Memory B cell (primary cell): ENCODE measurements around the gene LSM3.

Experiments
- ATAC-seq: fragments of 150-1000 bp; cut with Tn5 transposase; 2 replicates; pipeline ENCODE4 v1.10.0; 2021; ENCODE audit warnings: low read depth, mild to moderate bottlenecking, moderate library complexity
- DNase-seq, 2 donors: peaks; one replicate each; pipeline ENCODE4 v3.0.0; 2022; ENCODE audit warnings: low spot score in 2 of 2
- H3K27ac Mint-ChIP-seq: one replicate; pipeline ENCODE4 v1.8.0; 2022; ENCODE audit warnings: mild to moderate bottlenecking, moderate library complexity, mixed read lengths
- H3K27me3 Mint-ChIP-seq: one replicate; pipeline ENCODE4 v1.8.0; 2022; ENCODE audit warnings: mixed read lengths
- H3K36me3 Mint-ChIP-seq: one replicate; pipeline ENCODE4 v1.8.0; 2022; ENCODE audit warnings: mild to moderate bottlenecking, mixed read lengths
- H3K4me1 Mint-ChIP-seq: one replicate; pipeline ENCODE4 v1.8.0; 2022; ENCODE audit warnings: mixed read lengths
- H3K4me3 Mint-ChIP-seq: one replicate; pipeline ENCODE4 v1.8.0; 2022; ENCODE audit warnings: mild to moderate bottlenecking, moderate library complexity, mixed read lengths
- H3K9me3 Mint-ChIP-seq: one replicate; pipeline ENCODE4 v1.8.0; 2022; ENCODE audit warnings: mixed read lengths

Gene LSM3

GRCh38 chr3:14235003-14235911, 56.6 kb downstream of the LSM3 start:
- ATAC-seq (no peak), DNase-seq (no peak)
- Mint-ChIP-seq H3K36me3 (peaks cover 6% of the 10 kb centered on the region), H3K4me1 (no peaks in the 10 kb centered on the region), H3K27ac (no peak overlapping the region), H3K9me3 (peaks cover 8% of the 10 kb centered on the region), H3K4me3 (no peak overlapping the region), H3K27me3 (peaks cover 25% of the 10 kb centered on the region)

- Mint-ChIP-seq H3K36me3 (peaks cover 6% of the 10 kb centered on the region), H3K9me3 (peaks cover 8% of the 10 kb centered on the region)
Observed at GRCh38 chr3:14235912-14236295, 57.3 kb downstream of the LSM3 start.

DNA sequence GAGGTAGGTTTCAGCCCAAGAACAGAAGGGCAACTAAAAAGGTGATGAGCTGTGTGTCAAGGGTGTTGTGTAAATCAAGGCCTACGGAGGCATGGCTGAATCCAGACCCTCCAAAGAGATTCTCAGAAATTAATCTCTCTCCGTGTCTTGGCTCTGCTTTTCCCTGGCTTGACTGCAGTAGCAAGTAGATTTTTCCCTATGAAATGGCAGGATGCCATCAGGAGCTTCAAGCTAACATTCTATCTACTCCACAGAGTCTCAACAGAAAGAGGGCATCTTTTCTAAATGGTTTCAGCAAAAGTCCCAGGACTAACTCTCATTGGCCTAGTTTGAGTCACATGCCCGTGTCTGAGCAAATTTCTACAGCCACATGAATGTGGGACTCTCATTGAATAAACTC, 58.3 kb downstream of the LSM3 start:
- no peak for DNase-seq
- no peaks in the 10 kb centered on the region for H3K4me1 Mint-ChIP-seq
- H3K36me3 Mint-ChIP-seq, result peaks cover 4% of the 10 kb centered on the region
- H3K27me3 Mint-ChIP-seq, result peaks cover 13% of the 10 kb centered on the region
- H3K27ac Mint-ChIP-seq, result no peak overlapping the region
- H3K9me3 Mint-ChIP-seq, result peaks cover 7% of the 10 kb centered on the region
- H3K4me3 Mint-ChIP-seq, result no peak overlapping the region
- ATAC-seq, result no peak

More at GRCh38 chr3:14235912-14236295, 57.3 kb downstream of the LSM3 start:
- no peaks in the 10 kb centered on the region for H3K4me1 Mint-ChIP-seq
- ATAC-seq, result no peak
- H3K4me3 Mint-ChIP-seq, result no peak overlapping the region
- no peak overlapping the region for H3K27ac Mint-ChIP-seq
- peaks cover 21% of the 10 kb centered on the region for H3K27me3 Mint-ChIP-seq
- DNase-seq, result no peak

- Mint-ChIP-seq H3K27ac (no peak overlapping the region), H3K4me1 (no peaks in the 10 kb centered on the region), H3K9me3 (peaks cover 7% of the 10 kb centered on the region), H3K4me3 (no peak overlapping the region), H3K36me3 (peaks cover 4% of the 10 kb centered on the region), H3K27me3 (peaks cover 9% of the 10 kb centered on the region)
- DNase-seq (no peak), ATAC-seq (no peak)
Observed at GRCh38 chr3:14237457-14237856, 58.8 kb downstream of the LSM3 start.

DNA sequence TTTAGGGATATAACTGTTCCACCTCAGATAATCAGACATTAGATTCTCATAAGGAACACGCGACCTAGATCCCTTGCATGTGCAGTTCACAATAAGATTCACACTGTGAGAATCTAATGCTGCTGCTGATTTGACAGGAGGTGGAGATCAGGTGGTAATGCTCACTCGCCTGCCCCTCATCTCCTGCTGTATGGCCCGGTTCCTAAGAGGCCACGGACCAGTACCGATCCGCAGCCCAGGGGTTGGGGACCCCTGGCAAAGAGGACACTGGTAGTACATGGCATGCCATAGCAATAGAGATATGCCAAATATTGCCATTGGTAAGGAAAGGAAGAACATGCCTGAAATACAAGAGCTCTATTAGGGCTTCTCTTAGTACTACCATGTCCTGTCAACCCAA, 59.7 kb downstream of the LSM3 start:
- H3K9me3 Mint-ChIP-seq, result peaks cover 4% of the 10 kb centered on the region
- ATAC-seq, result no peak
- H3K4me1 Mint-ChIP-seq, result no peaks in the 10 kb centered on the region
- no peak overlapping the region for H3K4me3 Mint-ChIP-seq
- no peak overlapping the region for H3K27ac Mint-ChIP-seq
- H3K27me3 Mint-ChIP-seq, result peaks cover 8% of the 10 kb centered on the region
- no peak for DNase-seq
- peaks cover 2% of the 10 kb centered on the region for H3K36me3 Mint-ChIP-seq

DNA sequence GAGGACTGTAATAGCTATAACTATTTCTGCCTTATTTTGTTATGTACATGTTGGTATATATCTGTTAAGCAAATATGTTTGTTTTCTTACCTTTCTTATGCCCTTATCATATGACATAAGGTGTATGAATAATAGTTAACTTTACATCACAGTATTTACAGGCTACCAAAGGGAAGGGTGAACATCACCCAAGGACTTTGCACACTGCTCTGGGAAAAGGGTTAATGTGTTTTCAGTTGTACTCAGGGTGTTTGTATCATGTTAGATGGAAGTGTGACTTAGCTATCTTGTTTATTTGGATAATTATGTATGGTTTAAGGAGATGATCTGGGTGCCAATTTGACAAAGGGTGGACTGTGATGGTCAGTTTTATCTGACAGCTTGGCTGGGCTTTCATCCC, 60.3 kb downstream of the LSM3 start:
- Mint-ChIP-seq H3K9me3 (peaks cover 1% of the 10 kb centered on the region), H3K4me3 (no peak overlapping the region), H3K27ac (no peak overlapping the region), H3K36me3 (no peaks in the 10 kb centered on the region), H3K4me1 (no peaks in the 10 kb centered on the region), H3K27me3 (peaks cover 5% of the 10 kb centered on the region)
- ATAC-seq (no peak), DNase-seq (no peak)

DNA sequence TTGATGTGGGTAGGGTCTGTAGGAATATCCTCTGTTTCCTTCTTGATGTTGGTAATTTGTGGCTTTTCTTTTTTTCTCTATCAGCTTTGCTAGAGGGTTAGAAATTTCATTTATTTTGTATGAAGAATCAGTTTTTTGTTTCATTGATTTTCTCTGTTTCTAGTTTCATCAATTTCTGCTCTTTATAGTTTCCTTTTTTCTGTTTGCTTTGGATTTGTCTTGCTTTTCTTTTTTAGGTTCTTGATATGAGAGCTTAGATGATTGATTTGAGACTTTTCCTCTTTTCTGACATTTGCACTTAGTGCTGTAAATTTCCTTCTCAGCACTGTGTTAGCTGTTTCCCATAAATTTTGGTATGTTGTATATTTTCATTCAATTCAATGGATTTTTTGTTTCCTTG, 61.3 kb downstream of the LSM3 start:
- H3K27ac Mint-ChIP-seq, result no peak overlapping the region
- DNase-seq (no peak), ATAC-seq (no peak)
- H3K9me3 Mint-ChIP-seq, result peaks cover 1% of the 10 kb centered on the region
- no peak overlapping the region for H3K4me3 Mint-ChIP-seq
- H3K27me3 Mint-ChIP-seq, result peaks cover 8% of the 10 kb centered on the region
- no peaks in the 10 kb centered on the region for H3K4me1 Mint-ChIP-seq
- no peaks in the 10 kb centered on the region for H3K36me3 Mint-ChIP-seq

- H3K36me3 Mint-ChIP-seq, result no peaks in the 10 kb centered on the region
- no peak overlapping the region for H3K4me3 Mint-ChIP-seq
- H3K27ac Mint-ChIP-seq, result no peak overlapping the region
- ATAC-seq (no peak), DNase-seq (no peak)
- no peaks in the 10 kb centered on the region for H3K9me3 Mint-ChIP-seq
- no peaks in the 10 kb centered on the region for H3K4me1 Mint-ChIP-seq
- H3K27me3 Mint-ChIP-seq, result peaks cover 5% of the 10 kb centered on the region
Observed at GRCh38 chr3:14240366-14240765, 61.7 kb downstream of the LSM3 start.

GRCh38 chr3:14241716-14242115, 63.1 kb downstream of the LSM3 start:
- no peak for ATAC-seq
- H3K4me3 Mint-ChIP-seq, result no peak overlapping the region
- H3K27me3 Mint-ChIP-seq, result peaks cover 6% of the 10 kb centered on the region
- H3K27ac Mint-ChIP-seq, result no peak overlapping the region
- H3K36me3 Mint-ChIP-seq, result no peaks in the 10 kb centered on the region
- no peak for DNase-seq
- H3K4me1 Mint-ChIP-seq, result no peaks in the 10 kb centered on the region
- no peaks in the 10 kb centered on the region for H3K9me3 Mint-ChIP-seq

GRCh38 chr3:14242490-14243311, 64.1 kb downstream of the LSM3 start:
- Mint-ChIP-seq H3K27me3 (peaks cover 7% of the 10 kb centered on the region), H3K36me3 (no peaks in the 10 kb centered on the region), H3K9me3 (no peaks in the 10 kb centered on the region), H3K4me1 (no peaks in the 10 kb centered on the region), H3K27ac (no peak overlapping the region), H3K4me3 (no peak overlapping the region)
- DNase-seq, result no peak
- ATAC-seq, result no peak

DNA sequence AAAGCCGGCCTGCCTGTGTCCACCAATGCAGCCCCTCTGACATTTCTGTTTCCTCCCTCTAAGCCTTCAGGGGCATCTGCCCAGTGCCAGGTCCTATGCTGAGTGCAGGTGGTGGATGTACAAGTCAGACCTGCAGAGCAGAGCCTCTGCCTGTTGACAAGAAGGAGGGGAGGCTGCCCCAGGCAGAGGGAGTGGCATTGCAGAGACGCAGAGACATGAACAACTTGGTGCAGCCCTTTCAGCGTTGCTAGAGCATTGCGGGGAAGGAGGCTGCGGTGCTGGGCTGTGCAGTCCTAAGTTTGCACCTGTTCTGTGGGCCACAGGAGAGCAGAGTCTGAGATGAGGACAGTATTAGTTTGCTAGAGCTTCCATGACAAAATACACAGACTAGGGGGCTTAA, 65.2 kb downstream of the LSM3 start:
- ATAC-seq (no peak), DNase-seq (no peak)
- H3K4me1 Mint-ChIP-seq, result no peaks in the 10 kb centered on the region
- H3K9me3 Mint-ChIP-seq, result no peaks in the 10 kb centered on the region
- H3K36me3 Mint-ChIP-seq, result no peaks in the 10 kb centered on the region
- H3K4me3 Mint-ChIP-seq, result no peak overlapping the region
- H3K27ac Mint-ChIP-seq, result no peak overlapping the region
- peaks cover 9% of the 10 kb centered on the region for H3K27me3 Mint-ChIP-seq

DNA sequence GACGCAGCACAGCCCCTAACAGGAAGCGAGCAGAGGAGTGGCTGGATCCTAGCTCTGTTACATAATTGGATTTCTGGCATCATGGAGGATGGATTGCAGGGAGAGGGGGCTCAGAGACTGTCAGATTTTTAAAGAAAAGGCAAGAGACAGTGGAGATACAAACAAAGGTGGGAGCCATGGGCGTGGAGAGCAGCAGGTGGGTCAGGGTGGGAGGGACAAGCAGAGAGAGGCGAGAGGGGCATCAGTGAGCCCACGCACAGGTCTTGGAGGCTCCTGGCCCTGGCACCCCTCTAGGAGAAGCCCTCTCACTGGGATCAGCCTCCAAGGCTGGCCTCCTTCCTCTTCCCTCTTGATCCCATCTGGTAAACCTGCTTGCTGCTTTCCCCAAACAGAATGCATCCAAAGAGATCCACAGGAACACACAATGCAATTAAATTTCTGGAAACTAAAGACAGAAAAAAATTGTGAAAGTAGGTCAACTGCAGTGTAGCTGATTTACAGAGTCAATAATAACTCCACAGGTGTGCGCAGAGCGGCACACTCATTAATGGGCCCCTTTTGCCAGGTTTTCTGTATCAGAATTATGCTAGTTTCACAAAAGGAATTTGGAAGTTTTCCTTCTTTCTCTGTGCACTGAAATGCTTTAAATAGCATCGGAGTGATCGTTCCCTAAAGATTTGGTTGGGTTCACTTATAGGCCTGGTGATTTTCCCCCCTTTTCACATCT, 66.1 kb downstream of the LSM3 start:
- Mint-ChIP-seq H3K9me3 (no peaks in the 10 kb centered on the region), H3K27me3 (peaks cover 9% of the 10 kb centered on the region), H3K4me1 (no peaks in the 10 kb centered on the region), H3K27ac (no peak overlapping the region), H3K4me3 (no peak overlapping the region), H3K36me3 (no peaks in the 10 kb centered on the region)
- DNase-seq (no peak), ATAC-seq (no peak)

DNA sequence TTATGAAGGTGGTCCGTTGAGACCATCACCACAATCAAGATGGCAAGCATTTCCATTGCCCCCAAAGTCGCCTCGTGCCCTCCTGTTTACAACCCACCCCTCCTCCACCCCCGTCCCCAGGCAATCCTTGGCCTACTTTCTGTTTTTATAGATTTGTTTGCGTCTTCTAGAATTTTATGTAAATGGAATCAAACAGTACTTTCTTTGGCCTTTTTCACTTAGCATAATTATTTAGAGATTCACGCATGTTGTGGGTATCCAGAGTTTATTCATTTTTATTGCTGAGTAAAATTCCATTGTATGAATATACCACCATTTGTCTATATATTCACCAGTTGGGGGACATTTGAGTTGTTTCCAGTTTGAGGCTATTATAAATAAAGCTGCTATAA, 66.6 kb downstream of the LSM3 start:
- no peaks in the 10 kb centered on the region for H3K36me3 Mint-ChIP-seq
- no peak for ATAC-seq
- H3K4me3 Mint-ChIP-seq, result no peak overlapping the region
- peaks cover 9% of the 10 kb centered on the region for H3K27me3 Mint-ChIP-seq
- H3K27ac Mint-ChIP-seq, result no peak overlapping the region
- no peaks in the 10 kb centered on the region for H3K4me1 Mint-ChIP-seq
- no peaks in the 10 kb centered on the region for H3K9me3 Mint-ChIP-seq
- DNase-seq, result no peak

DNA sequence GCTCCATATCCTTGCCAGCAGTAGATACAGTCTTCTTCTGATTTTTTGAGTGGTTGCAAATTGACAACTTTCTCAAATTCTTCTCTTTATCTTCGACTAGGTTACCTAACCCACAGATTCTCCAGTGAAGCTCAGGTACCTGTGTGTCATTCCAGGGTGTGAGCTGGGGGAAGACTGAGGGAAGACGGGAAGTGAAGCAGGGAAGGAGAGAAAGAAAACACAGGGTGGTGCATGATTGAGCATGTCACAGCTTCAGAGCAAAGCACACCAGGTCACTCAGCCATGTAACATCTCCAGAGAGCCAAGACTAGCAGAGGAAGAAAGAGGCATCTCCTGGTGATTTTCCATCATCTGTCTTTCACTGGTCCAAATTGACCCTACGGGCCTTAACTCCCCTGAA, 67.2 kb downstream of the LSM3 start:
- Mint-ChIP-seq H3K27me3 (peaks cover 9% of the 10 kb centered on the region), H3K4me1 (no peaks in the 10 kb centered on the region), H3K27ac (no peak overlapping the region), H3K36me3 (no peaks in the 10 kb centered on the region), H3K4me3 (no peak overlapping the region), H3K9me3 (no peaks in the 10 kb centered on the region)
- DNase-seq (no peak), ATAC-seq (no peak)
